Kidney epithelial cell (primary cell): ENCODE measurements around the gene PAEP. TPM values are rescaled to one million over a fixed set of nuclear protein-coding genes. Genes with fewer than 3 reads are reported as not detected.
"Not testable (repeated sequence)": the region's sequence is repeated elsewhere in the genome, so short reads cannot be mapped to it uniquely, and the experiment has no call there.

Source experiments
- DNase-seq: peaks from one replicate; pipeline ENCODE4 v3.0.0-alpha.2; 2010; ENCODE audit warnings: low read depth
- H3K27me3 ChIP-seq: 2 replicates; pipeline ENCODE4 v1.6.0; 2011; ENCODE audit warnings: low read length; ENCODE audit not compliant: control insufficient read depth, insufficient read depth
- H3K36me3 ChIP-seq: 2 replicates; pipeline ENCODE4 v1.5.1; 2011; ENCODE audit warnings: low read length; ENCODE audit not compliant: control insufficient read depth, insufficient read depth
- H3K4me3 ChIP-seq: 2 replicates; pipeline ENCODE4 v1.5.1; 2011; ENCODE audit warnings: low read depth, mild to moderate bottlenecking, control low read depth, low read length
- CTCF ChIP-seq: IDR thresholded peaks from 2 replicates; pipeline ENCODE4 v1.5.1; 2011; ENCODE audit warnings: mild to moderate bottlenecking, moderate library complexity, low read length, control low read depth, inconsistent platforms; ENCODE audit not compliant: insufficient read depth, poor library complexity, severe bottlenecking
- total RNA-seq: library from RNA; depleted of rRNA; stranded (reverse); fragments of >200 nt; gene quantifications from 2 replicates; pipeline ENCODE4 v1.2.3, GENCODE V29; 2015

The PAEP gene
- total RNA-seq, 1 donor from 2014 or later = not detected

- Histone ChIP-seq H3K27me3 (no peaks in the 10 kb centered on the region), H3K4me3 (no peak overlapping the region), H3K36me3 (no peaks in the 10 kb centered on the region)
- TF ChIP-seq CTCF = no peak
- no peak for DNase-seq
Measured at GRCh38 chr9:135547756-135548736, 13.5 kb upstream of the PAEP start.

GRCh38 chr9:135549478-135550343 lies 11.8 kb upstream of the PAEP start:
- H3K4me3 ChIP-seq, H3K27me3 ChIP-seq, DNase-seq, H3K36me3 ChIP-seq: not testable (repeated sequence)

- Histone ChIP-seq H3K36me3 (no peaks in the 10 kb centered on the region), H3K4me3 (no peak overlapping the region), H3K27me3 (no peaks in the 10 kb centered on the region)
- no peak for DNase-seq
- TF ChIP-seq CTCF = no peak
Measured at GRCh38 chr9:135550344-135550918, 11.1 kb upstream of the PAEP start.

- DNase-seq = no peak
- Histone ChIP-seq H3K4me3 (no peak overlapping the region), H3K27me3 (no peaks in the 10 kb centered on the region), H3K36me3 (no peaks in the 10 kb centered on the region)
- no peak for TF ChIP-seq CTCF
Measured at GRCh38 chr9:135551031-135551430, 10.5 kb upstream of the PAEP start.

- no peak for TF ChIP-seq CTCF
- Histone ChIP-seq H3K27me3 (no peaks in the 10 kb centered on the region), H3K36me3 (no peaks in the 10 kb centered on the region), H3K4me3 (no peak overlapping the region)
- DNase-seq = no peak
Measured at GRCh38 chr9:135551456-135551855, 10.1 kb upstream of the PAEP start.
